Trophoblast cell (in vitro differentiated cells and primary cell): ENCODE measurements around the gene PPP1R9B.

ENCODE experiments used
- DNase-seq, 2 donors: peaks; one replicate each; pipeline ENCODE4 v3.0.0-alpha.2; 2016
- H2AFZ ChIP-seq: 2 replicates; pipeline ENCODE4 v1.6.1; 2013; ENCODE audit warnings: low read length, moderate library complexity, mild to moderate bottlenecking; ENCODE audit not compliant: insufficient read depth, poor library complexity
- H2AK5ac ChIP-seq: 2 replicates; pipeline ENCODE4 v1.6.1; 2013; ENCODE audit warnings: mild to moderate bottlenecking, low read length
- H2BK120ac ChIP-seq: 2 replicates; pipeline ENCODE4 v1.6.1; 2013; ENCODE audit warnings: low read length, mild to moderate bottlenecking, moderate library complexity; ENCODE audit not compliant: insufficient read depth, poor library complexity
- H2BK12ac ChIP-seq: 2 replicates; pipeline ENCODE4 v1.6.1; 2013; ENCODE audit warnings: mild to moderate bottlenecking, low read length, moderate library complexity
- H2BK5ac ChIP-seq: 2 replicates; pipeline ENCODE4 v1.6.1; 2013; ENCODE audit warnings: low read length, low read depth, moderate library complexity, mild to moderate bottlenecking; ENCODE audit not compliant: poor library complexity
- H3K14ac ChIP-seq: 2 replicates; pipeline ENCODE4 v1.6.1; 2013; ENCODE audit warnings: mild to moderate bottlenecking, low read length
- H3K18ac ChIP-seq: 2 replicates; pipeline ENCODE4 v1.6.1; 2013; ENCODE audit warnings: mild to moderate bottlenecking, low read length
- H3K23ac ChIP-seq: 2 replicates; pipeline ENCODE4 v1.6.1; 2013; ENCODE audit warnings: low read length
- H3K27ac ChIP-seq: 2 replicates; pipeline ENCODE4 v1.5.1; 2013; ENCODE audit warnings: low read depth, mild to moderate bottlenecking, inconsistent platforms, low read length, moderate library complexity
- H3K27me3 ChIP-seq: 2 replicates; pipeline ENCODE4 v1.6.1; 2013; ENCODE audit warnings: inconsistent platforms, mild to moderate bottlenecking, low read length, moderate library complexity; ENCODE audit not compliant: insufficient read depth
- H3K36me3 ChIP-seq, 2 experiments: 1 replicate in 1 of 2; 2 replicates in 1 of 2; pipeline ENCODE4 v1.6.1; 2013; ENCODE audit warnings: low read length in 2 of 2, mild to moderate bottlenecking in 2 of 2, moderate library complexity in 1 of 2; ENCODE audit not compliant: insufficient read depth in 2 of 2, control insufficient read depth in 1 of 2
- H3K4ac ChIP-seq: 2 replicates; pipeline ENCODE4 v1.6.1; 2013; ENCODE audit warnings: low read depth, mild to moderate bottlenecking, low read length, moderate library complexity
- H3K4me1 ChIP-seq, 2 experiments: 1 replicate in 1 of 2; 2 replicates in 1 of 2; pipeline ENCODE4 v1.6.1; 2013; ENCODE audit warnings: low read length in 2 of 2, mild to moderate bottlenecking in 2 of 2, moderate library complexity in 1 of 2; ENCODE audit not compliant: insufficient read depth in 2 of 2, control insufficient read depth in 1 of 2
- H3K4me2 ChIP-seq: 2 replicates; pipeline ENCODE4 v1.6.1; 2013; ENCODE audit warnings: inconsistent platforms, mild to moderate bottlenecking, low read length, moderate library complexity
- H3K4me3 ChIP-seq: 2 replicates; pipeline ENCODE4 v1.5.1; 2013; ENCODE audit warnings: mild to moderate bottlenecking, low read depth, low read length, inconsistent platforms
- H3K79me1 ChIP-seq: one replicate; pipeline ENCODE4 v1.6.1; 2013; ENCODE audit warnings: low read length
- H3K79me2 ChIP-seq: 2 replicates; pipeline ENCODE4 v1.6.1; 2013; ENCODE audit warnings: low read length, mild to moderate bottlenecking; ENCODE audit not compliant: control insufficient read depth, insufficient read depth, poor library complexity
- H3K9ac ChIP-seq: 2 replicates; pipeline ENCODE4 v1.6.1; 2013; ENCODE audit warnings: mild to moderate bottlenecking, low read length
- H3K9me3 ChIP-seq: 2 replicates; pipeline ENCODE4 v1.6.1; 2013; ENCODE audit warnings: low read depth, mild to moderate bottlenecking, control low read depth, inconsistent platforms, low read length; ENCODE audit not compliant: insufficient read depth
- H4K12ac ChIP-seq: 2 replicates; pipeline ENCODE4 v1.6.1; 2013; ENCODE audit warnings: low read depth, mild to moderate bottlenecking, low read length, moderate library complexity
- H4K8ac ChIP-seq: 2 replicates; pipeline ENCODE4 v1.6.1; 2013; ENCODE audit warnings: low read depth, mild to moderate bottlenecking, low read length, moderate library complexity
- H4K91ac ChIP-seq: one replicate; pipeline ENCODE4 v1.6.1; 2013; ENCODE audit warnings: low read depth, mild to moderate bottlenecking, low read length, moderate library complexity
- WGBS: extraction: QIAGEN DNeasy Blood & Tissue Kit; methylation state at CpG from one replicate; pipeline ENCODE4 v1.1.7; 2013; ENCODE audit warnings: missing lambda C conversion rate; ENCODE audit not compliant: insufficient read length, insufficient coverage; ENCODE audit errors: extremely low coverage; 5-methylcytosine and 5-hydroxymethylcytosine counted together

Gene PPP1R9B

GRCh38 chr17:50177983-50178834, 27.7 kb upstream of the PPP1R9B start:
- Histone ChIP-seq H2BK120ac (peak overlapping the region; percentile 89), H3K27me3 (no peaks in the 10 kb centered on the region), H3K4me3 (no peak overlapping the region), H2AFZ (peak overlapping the region; percentile 64), H3K79me1 (peaks cover 24% of the 10 kb centered on the region), H3K4me1 (peaks cover 26 to 32% of the 10 kb centered on the region in 2 experiments), H3K4me2 (peak overlapping the region; percentile 53), H3K14ac (peak overlapping the region; percentile 61), H4K8ac (peak overlapping the region; percentile 70), H4K12ac (peak overlapping the region; percentile 79), H2BK5ac (peak overlapping the region; percentile 87), H3K79me2 (no peaks in the 10 kb centered on the region), H3K23ac (no peak overlapping the region), H3K9ac (no peak overlapping the region), H2AK5ac (peak overlapping the region; percentile 19), H3K4ac (peak overlapping the region; percentile 24), H3K27ac (peak overlapping the region; percentile 93), H3K36me3 (no peaks in the 10 kb centered on the region), H2BK12ac (peak overlapping the region; percentile 74), H3K18ac (peak overlapping the region; percentile 56), H3K9me3 (peaks cover 3% of the 10 kb centered on the region), H4K91ac (peak overlapping the region; percentile 82)
- peak; percentile 76 to 88 for DNase-seq
- no CpG with 5 or more reads among the region's 22 CpGs for WGBS

GRCh38 chr17:50177476-50177875, 27.0 kb upstream of the PPP1R9B start:
- Histone ChIP-seq H3K79me1 (peaks cover 26% of the 10 kb centered on the region), H2AK5ac (peak overlapping the region; percentile 19), H3K23ac (no peak overlapping the region), H2BK12ac (peak overlapping the region; percentile 74), H4K12ac (no peak overlapping the region), H3K4me3 (no peak overlapping the region), H3K18ac (peak overlapping the region; percentile 35), H3K27ac (peak overlapping the region; percentile 93), H3K27me3 (no peaks in the 10 kb centered on the region), H3K4ac (peak overlapping the region; percentile 24), H3K9ac (no peak overlapping the region), H2AFZ (peak overlapping the region; percentile 64), H3K4me1 (peaks cover 26 to 34% of the 10 kb centered on the region in 2 experiments), H3K9me3 (peaks cover 3% of the 10 kb centered on the region), H3K14ac (peak overlapping the region; percentile 38), H2BK120ac (peak overlapping the region; percentile 78), H3K36me3 (no peaks in the 10 kb centered on the region), H4K91ac (peak overlapping the region; percentile 82), H2BK5ac (peak overlapping the region; percentile 87), H3K79me2 (no peaks in the 10 kb centered on the region), H3K4me2 (no peak overlapping the region), H4K8ac (peak overlapping the region; percentile 70)
- no peak for DNase-seq
- no CpG with 5 or more reads among the region's 10 CpGs for WGBS

DNA sequence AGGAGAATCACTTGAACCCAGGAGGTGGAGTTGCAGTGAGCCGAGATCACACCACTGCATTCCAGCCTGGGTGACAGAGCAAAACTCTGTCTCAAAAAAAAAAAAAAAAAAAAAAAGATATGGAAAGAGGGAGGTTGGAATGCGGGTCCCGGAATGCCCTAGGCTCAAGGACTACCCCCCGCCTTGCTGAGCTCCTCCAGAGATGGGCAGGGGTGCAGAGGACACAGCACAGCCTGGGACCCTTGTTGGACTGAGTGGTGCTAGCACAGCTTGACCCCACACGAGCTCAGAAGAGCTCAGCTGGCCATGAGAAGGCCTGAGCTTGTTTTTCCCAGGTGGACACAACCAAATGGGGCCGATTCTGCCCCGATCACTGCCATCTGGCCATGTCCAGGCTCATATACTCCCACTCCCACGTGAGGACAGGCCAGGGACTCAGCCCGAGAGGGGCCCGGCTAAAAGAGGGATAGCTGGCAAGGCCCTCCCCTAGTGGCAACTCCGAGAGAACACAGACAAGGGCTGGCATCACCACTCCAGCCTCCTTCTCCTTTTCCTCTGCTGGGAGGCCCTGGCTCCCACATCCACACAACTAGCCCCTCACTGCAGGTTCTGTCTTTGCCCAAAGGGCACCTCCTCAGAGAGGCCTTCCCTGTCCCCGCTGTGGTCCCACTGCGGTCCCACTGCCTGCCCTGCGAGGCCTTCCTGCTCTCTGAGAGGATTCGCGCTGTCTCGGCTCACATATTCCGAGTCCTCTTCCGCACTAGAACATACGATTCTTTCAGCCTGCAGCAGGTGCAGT, 26.3 kb upstream of the PPP1R9B start:
- Histone ChIP-seq H2AFZ (peak overlapping the region; percentile 0), H3K4me1 (peaks cover 26 to 34% of the 10 kb centered on the region in 2 experiments), H3K4me3 (no peak overlapping the region), H3K4me2 (no peak overlapping the region), H3K27me3 (no peaks in the 10 kb centered on the region), H3K9me3 (peaks cover 3% of the 10 kb centered on the region), H2BK5ac (peak overlapping the region; percentile 2), H3K9ac (no peak overlapping the region), H2BK12ac (peak overlapping the region; percentile 65), H3K36me3 (no peaks in the 10 kb centered on the region), H3K23ac (no peak overlapping the region), H3K79me1 (peaks cover 26% of the 10 kb centered on the region), H4K8ac (peak overlapping the region; percentile 17), H4K12ac (no peak overlapping the region), H3K14ac (peak overlapping the region; percentile 76), H2BK120ac (peak overlapping the region; percentile 72), H3K4ac (peak overlapping the region; percentile 24), H3K79me2 (no peaks in the 10 kb centered on the region), H2AK5ac (peak overlapping the region; percentile 43), H3K18ac (peak overlapping the region; percentile 34), H4K91ac (peak overlapping the region; percentile 82), H3K27ac (peak overlapping the region; percentile 93)
- no peak for DNase-seq
- WGBS: no CpG with 5 or more reads among the region's 20 CpGs

DNA sequence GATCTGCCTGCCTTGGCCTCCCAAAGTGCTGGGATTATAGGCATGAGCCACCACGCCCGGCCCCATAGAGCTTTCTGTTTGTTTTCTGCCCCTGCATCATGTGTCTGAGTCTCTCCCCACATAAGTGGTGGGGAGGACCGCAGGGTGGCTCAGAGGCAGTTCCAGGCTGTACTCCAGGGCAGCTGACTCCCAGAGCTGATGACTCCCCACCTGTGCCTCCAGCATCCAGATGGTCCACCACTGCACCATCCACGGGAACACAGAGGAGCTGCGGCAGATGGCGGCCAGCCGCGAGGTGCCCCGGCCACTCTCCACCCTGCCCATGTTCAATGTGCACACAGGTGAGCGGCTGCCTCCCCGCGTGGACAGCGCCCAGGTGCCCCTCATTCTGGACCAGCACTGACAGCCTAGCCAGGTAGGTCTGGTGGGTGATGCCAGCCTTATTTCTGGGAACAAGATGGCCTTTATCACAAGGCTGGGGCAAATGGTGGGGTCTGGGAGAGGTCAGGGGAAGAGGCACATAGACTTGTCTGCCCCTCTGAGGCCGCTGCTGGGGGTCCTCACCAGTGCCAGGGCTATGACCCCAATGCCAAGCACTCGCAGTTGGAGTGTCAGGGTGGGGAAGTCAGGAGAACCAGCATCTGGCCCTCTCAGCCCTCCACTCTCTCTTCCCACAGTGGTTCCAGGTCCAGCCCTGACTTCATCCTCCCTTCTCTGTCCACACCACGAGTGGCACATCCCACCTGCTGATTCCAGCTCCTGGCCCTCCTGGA, 24.7 kb upstream of the PPP1R9B start:
- peak overlapping the region; percentile 70 for H4K91ac ChIP-seq
- H3K23ac ChIP-seq: no peak overlapping the region
- H3K36me3 ChIP-seq: no peaks in the 10 kb centered on the region
- H3K4me1 ChIP-seq: peaks cover 26 to 32% of the 10 kb centered on the region in 2 experiments
- H3K79me1 ChIP-seq: peaks cover 24% of the 10 kb centered on the region
- H4K8ac ChIP-seq: no peak overlapping the region
- no peak overlapping the region for H3K4me2 ChIP-seq
- peak overlapping the region; percentile 9 for H2BK120ac ChIP-seq
- no peak overlapping the region for H3K4me3 ChIP-seq
- H2BK12ac ChIP-seq: peak overlapping the region; percentile 62
- H3K18ac ChIP-seq: no peak overlapping the region
- no peak overlapping the region for H3K9ac ChIP-seq
- no peaks in the 10 kb centered on the region for H3K79me2 ChIP-seq
- H2AFZ ChIP-seq: no peak overlapping the region
- H3K27ac ChIP-seq: no peak overlapping the region
- H4K12ac ChIP-seq: no peak overlapping the region
- DNase-seq: no peak
- WGBS: no CpG with 5 or more reads among the region's 16 CpGs
- no peaks in the 10 kb centered on the region for H3K9me3 ChIP-seq
- no peaks in the 10 kb centered on the region for H3K27me3 ChIP-seq
- H3K14ac ChIP-seq: peak overlapping the region; percentile 18
- H2BK5ac ChIP-seq: no peak overlapping the region
- peak overlapping the region; percentile 4 for H2AK5ac ChIP-seq
- H3K4ac ChIP-seq: no peak overlapping the region
